GM19099 (cell line): Measurements from ENCODE around the gene ATXN1L.

Source experiments
- POLR2A ChIP-seq: IDR thresholded peaks from 3 replicates; pipeline ENCODE4 v1.6.1; 2011; ENCODE audit warnings: low read depth; ENCODE audit not compliant: insufficient read length; ENCODE audit errors: extremely low read depth

The ATXN1L gene

GRCh38 chr16:71902656-71903365, 57.0 kb downstream of the ATXN1L start:
- no peak for TF ChIP-seq POLR2A

- TF ChIP-seq POLR2A = no peak
Observed at GRCh38 chr16:71903608-71904007, 57.8 kb downstream of the ATXN1L start.

GRCh38 chr16:71904239-71904638, 58.5 kb downstream of the ATXN1L start:
- TF ChIP-seq POLR2A = no peak
